ENCODE data around the gene MED8.
"Not testable (repeated sequence)": the region's sequence is repeated elsewhere in the genome, so short reads cannot be mapped to it uniquely, and the experiment has no call there.

Gene MED8

DNA sequence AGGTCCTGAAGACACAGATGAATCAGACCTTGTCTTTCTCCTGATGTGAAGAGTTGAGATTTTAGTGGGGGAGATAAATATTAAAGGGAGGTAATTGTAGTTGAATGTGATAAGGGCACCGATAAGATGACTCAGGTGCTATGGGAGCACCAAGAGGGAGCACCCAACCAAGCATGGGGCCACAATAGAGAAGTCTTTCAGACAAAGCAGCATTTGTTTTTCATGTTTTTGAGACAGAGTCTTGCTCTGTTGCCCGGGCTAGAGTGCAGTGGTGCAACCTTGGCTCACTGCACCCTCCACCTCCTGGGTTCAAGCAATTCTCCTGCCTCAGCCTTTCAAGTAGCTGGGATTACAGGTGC, 16.3 kb upstream of the MED8 start:
- FAIRE-seq (no peak), DNase-seq (ENCODE audit: insufficient read length, low spot score) (no peak)
- TF ChIP-seq POLR2A (IDR thresholded peaks at IDR 0.05; ENCODE audit: low read depth, low read length) (no peak), POU2F2 (IDR thresholded peaks at IDR 0.05; ENCODE audit: low read depth, low read length) (no peak), PAX5 (IDR thresholded peaks at IDR 0.05; ENCODE audit: insufficient read depth, low read length, severe bottlenecking) (no peak), TAF1 (IDR thresholded peaks at IDR 0.05; ENCODE audit: low read depth, low read length) (no peak), POLR2AphosphoS5 (IDR thresholded peaks at IDR 0.05; ENCODE audit: low read depth, low read length) (no peak)

DNA sequence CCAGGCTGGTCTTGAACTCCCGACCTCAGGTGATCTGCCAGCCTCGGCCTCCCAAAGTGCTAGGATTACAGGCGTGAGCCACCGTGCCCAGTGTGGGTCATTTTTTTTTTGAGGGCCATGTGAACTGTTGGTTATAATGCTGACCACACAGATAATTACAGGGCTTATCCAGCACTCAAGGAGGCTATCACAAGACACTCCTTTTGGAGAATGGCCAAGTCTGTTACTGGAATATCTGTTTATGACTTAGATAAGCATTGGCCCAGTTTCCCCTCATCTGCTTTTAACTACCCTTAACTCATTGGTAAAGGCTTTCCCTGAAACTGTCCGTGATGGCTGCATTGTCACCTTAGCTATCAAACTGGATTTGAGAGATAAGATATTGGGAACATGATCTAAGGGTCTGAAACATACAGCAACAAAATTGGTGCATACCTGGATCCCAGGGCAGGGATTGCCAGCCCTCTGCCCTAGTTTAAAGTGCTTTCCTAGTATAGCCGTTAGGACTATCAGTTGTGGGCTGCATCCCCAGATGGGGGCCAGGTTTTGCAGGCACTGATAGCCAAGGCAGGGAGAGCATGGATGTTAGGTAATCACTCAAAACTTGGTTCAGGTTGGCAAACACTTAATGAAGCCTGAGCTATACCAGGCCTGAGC, 15.7 kb upstream of the MED8 start:
- FAIRE-seq (no peak), DNase-seq (ENCODE audit: insufficient read length, low spot score) (no peak)
- TF ChIP-seq POU2F2 (IDR thresholded peaks at IDR 0.05; ENCODE audit: low read depth, low read length) (no peak), SPI1 (IDR thresholded peaks at IDR 0.05; ENCODE audit: low read depth, low read length) (no peak), PAX5 (IDR thresholded peaks at IDR 0.05; ENCODE audit: insufficient read depth, low read length, severe bottlenecking) (no peak), POLR2A (IDR thresholded peaks at IDR 0.05; ENCODE audit: low read depth, low read length) (no peak), TAF1 (IDR thresholded peaks at IDR 0.05; ENCODE audit: low read depth, low read length) (no peak)

DNA sequence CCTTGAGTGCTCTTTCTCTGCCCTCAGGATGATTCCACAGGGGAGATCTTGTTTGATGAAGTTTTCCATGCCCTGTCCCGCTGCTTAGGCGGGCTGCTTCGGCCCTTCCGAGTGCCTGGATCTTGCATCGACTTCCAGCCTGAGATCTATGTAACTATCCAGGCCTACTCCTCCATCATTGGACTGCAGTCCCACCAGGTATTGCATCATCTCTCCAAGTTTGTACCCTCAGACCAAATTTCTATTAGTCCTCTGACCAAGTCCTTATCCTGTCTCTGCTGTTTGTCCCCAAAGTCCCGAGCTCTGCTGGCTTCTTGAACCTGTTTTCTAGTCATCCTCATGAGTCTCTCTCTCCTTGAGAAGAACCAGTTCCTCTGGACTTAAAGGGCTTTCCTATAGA, 14.8 kb upstream of the MED8 start:
- no peak for TF ChIP-seq POLR2A (IDR thresholded peaks at IDR 0.05; ENCODE audit: low read depth, low read length)
- TF ChIP-seq PAX5 (IDR thresholded peaks at IDR 0.05; ENCODE audit: insufficient read depth, low read length, severe bottlenecking): no peak
- no peak for TF ChIP-seq POU2F2 (IDR thresholded peaks at IDR 0.05; ENCODE audit: low read depth, low read length)
- no peak for TF ChIP-seq SPI1 (IDR thresholded peaks at IDR 0.05; ENCODE audit: low read depth, low read length)
- no peak for TF ChIP-seq POLR2AphosphoS5 (IDR thresholded peaks at IDR 0.05; ENCODE audit: low read depth, low read length)
- TF ChIP-seq TAF1 (IDR thresholded peaks at IDR 0.05; ENCODE audit: low read depth, low read length): no peak

DNA sequence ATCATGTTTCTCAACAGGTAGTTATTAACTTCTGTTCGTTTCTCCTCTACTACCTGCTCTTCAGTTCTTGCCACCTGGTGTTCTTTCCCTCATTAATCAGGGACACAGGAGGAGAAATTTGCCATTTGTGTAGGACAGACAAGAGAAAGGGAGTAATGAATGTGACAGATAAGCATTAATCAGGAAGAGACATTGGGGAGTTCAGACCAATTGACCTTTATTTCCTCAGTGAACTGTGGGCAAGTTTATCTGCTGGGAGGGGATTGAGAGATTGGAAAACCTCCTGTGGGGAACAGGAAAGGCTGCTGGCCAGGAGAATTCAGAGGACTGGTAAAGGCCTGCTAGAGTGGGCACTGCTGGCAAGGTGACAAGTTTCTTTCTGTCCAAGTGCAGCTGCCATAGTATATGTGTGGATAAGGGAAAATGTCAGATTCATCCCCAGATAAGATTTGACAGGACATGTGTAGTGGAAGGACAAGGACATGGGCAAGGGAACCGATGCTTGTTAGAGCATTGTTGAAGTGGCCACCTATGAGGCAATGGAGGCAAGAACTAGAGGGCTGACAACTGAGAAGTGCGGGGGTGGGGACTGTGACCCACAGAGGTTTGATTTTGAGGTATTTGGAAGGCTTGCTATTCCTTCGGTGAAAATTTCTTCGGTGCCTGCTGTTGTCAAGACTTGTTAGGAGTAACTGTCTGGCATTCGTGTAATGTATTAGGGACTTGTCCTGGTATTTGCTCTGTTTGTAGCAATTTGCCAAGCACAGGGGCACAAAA, 12.7 kb upstream of the MED8 start:
- TF ChIP-seq PAX5 (IDR thresholded peaks at IDR 0.05; ENCODE audit: insufficient read depth, low read length, severe bottlenecking): no peak
- TF ChIP-seq POLR2AphosphoS5 (IDR thresholded peaks at IDR 0.05; ENCODE audit: low read depth, low read length): no peak
- TF ChIP-seq POU2F2 (IDR thresholded peaks at IDR 0.05; ENCODE audit: low read depth, low read length): no peak
- TF ChIP-seq TAF1 (IDR thresholded peaks at IDR 0.05; ENCODE audit: low read depth, low read length): no peak
- no peak for TF ChIP-seq POLR2A (IDR thresholded peaks at IDR 0.05; ENCODE audit: low read depth, low read length)
- TF ChIP-seq SPI1 (IDR thresholded peaks at IDR 0.05; ENCODE audit: low read depth, low read length): no peak
- FAIRE-seq: no peak
- no peak for DNase-seq (ENCODE audit: insufficient read length, low spot score)

More for the DNA sequence above, 14.8 kb upstream of the MED8 start:
- DNase-seq (ENCODE audit: insufficient read length, low spot score) (no peak), FAIRE-seq (no peak)

DNA sequence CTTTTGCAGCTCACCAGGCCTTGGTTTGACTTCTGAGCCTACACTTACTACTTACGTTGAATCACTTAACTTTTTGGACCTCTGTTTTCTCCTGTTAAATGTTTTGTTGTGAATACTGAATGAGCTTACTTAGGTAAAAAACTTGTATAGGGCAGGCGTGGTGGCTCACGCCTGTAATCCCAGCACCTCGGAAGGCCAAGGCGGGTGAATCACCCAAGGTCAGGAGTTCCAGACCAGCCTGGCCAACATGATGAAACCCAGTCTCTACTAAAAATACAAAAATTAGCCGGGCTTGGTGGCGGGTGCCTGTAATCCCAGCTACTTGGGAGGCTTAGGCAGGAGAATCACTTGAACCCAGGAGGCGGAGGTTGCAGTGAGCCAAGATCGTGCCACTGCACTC, 10.8 kb upstream of the MED8 start:
- not testable (repeated sequence) for DNase-seq (ENCODE audit: insufficient read length, low spot score); FAIRE-seq

DNA sequence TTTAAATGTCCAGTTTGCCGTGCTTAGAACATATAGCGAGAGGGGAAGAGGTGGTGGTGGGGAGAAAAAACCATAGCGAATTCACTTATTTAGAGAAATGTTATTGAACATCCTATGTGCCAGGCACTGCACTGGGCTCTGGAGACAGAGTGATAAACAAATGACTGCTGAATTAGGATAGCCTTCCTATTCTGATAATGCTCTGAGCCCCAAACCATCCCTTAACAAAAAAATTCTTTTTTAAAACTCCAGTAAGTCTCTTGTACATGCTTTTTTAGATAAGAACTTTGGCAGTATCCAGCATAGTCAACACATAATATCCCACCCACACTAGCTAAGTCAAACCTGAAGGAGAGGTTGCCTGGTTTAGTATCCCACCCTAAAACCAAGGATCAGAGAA, 8.6 kb upstream of the MED8 start:
- DNase-seq (ENCODE audit: insufficient read length, low spot score) (no peak), FAIRE-seq (no peak)
- TF ChIP-seq SPI1 (IDR thresholded peaks at IDR 0.05; ENCODE audit: low read depth, low read length): no peak
- no peak for TF ChIP-seq POLR2AphosphoS5 (IDR thresholded peaks at IDR 0.05; ENCODE audit: low read depth, low read length)

DNA sequence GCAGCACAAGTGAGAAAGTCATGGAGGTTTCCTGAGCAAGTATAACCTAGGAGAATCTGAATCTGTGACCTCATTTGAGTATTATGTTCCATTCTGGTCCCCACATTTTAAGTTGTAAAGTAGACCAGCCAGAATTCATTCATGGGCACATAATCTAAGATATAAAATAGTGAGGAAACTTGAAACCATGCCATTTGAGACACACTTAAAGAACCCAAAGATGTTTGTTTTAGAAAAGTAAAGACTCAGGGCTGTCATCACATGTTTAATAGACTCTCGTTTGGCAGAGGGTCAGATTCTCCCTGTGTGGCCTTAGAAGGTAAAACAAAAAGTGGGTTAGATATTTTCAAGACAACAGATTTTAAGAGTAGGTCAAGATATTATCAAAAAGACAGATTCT, 6.5 kb upstream of the MED8 start:
- TF ChIP-seq TAF1 (IDR thresholded peaks at IDR 0.05; ENCODE audit: low read depth, low read length): no peak
- no peak for TF ChIP-seq POU2F2 (IDR thresholded peaks at IDR 0.05; ENCODE audit: low read depth, low read length)
- TF ChIP-seq PAX5 (IDR thresholded peaks at IDR 0.05; ENCODE audit: insufficient read depth, low read length, severe bottlenecking): no peak
- no peak for TF ChIP-seq SPI1 (IDR thresholded peaks at IDR 0.05; ENCODE audit: low read depth, low read length)
- TF ChIP-seq POLR2AphosphoS5 (IDR thresholded peaks at IDR 0.05; ENCODE audit: low read depth, low read length): no peak
- TF ChIP-seq POLR2A (IDR thresholded peaks at IDR 0.05; ENCODE audit: low read depth, low read length): no peak
- DNase-seq (ENCODE audit: insufficient read length, low spot score): no peak
- no peak for FAIRE-seq

DNA sequence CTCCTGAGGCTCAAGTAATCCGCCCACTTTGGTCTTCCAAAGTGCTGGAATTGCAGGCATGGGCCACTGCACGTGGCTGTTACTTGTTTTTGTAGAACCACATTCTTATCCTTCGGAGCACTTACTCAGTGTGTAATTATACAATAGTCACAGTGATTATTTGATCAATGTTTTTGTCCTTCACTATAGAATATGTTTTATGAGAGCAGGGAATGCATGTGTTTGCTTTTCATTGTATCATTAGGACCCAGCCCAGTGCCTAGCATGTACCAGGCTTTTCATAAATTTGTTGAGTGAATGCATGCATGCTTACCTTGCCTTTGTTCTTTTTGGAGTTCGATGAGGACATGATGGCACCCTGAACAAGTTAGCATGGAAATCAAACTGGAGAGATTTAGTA, 5.9 kb upstream of the MED8 start:
- no peak for FAIRE-seq
- no peak for DNase-seq (ENCODE audit: insufficient read length, low spot score)
- TF ChIP-seq POU2F2 (IDR thresholded peaks at IDR 0.05; ENCODE audit: low read depth, low read length) (no peak), TAF1 (IDR thresholded peaks at IDR 0.05; ENCODE audit: low read depth, low read length) (no peak)

DNA sequence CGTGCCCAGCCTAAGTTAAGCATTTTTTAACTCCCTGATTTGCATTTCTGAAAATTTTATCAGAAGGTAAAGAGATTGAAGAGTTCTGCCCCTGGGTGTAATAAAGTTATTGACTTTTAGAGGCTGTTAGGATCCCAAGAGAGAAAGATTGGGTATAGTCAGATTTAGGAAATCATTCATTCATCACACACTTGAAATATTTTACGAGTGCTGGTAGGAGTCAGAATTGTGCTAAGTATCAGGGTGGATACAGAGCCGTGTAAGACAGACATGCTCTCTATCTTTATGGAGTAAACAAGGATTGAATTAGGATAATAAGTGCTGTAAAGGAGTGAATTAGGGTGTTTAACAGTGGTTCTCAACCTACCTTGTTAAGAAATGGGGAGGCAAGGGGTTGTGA, 3.1 kb upstream of the MED8 start:
- TF ChIP-seq PAX5 (IDR thresholded peaks at IDR 0.05; ENCODE audit: insufficient read depth, low read length, severe bottlenecking) (no peak), POLR2A (IDR thresholded peaks at IDR 0.05; ENCODE audit: low read depth, low read length) (no peak), SPI1 (IDR thresholded peaks at IDR 0.05; ENCODE audit: low read depth, low read length) (no peak), TAF1 (IDR thresholded peaks at IDR 0.05; ENCODE audit: low read depth, low read length) (no peak), POLR2AphosphoS5 (IDR thresholded peaks at IDR 0.05; ENCODE audit: low read depth, low read length) (no peak), POU2F2 (IDR thresholded peaks at IDR 0.05; ENCODE audit: low read depth, low read length) (no peak)
- DNase-seq (ENCODE audit: insufficient read length, low spot score) (no peak), FAIRE-seq (no peak)

DNA sequence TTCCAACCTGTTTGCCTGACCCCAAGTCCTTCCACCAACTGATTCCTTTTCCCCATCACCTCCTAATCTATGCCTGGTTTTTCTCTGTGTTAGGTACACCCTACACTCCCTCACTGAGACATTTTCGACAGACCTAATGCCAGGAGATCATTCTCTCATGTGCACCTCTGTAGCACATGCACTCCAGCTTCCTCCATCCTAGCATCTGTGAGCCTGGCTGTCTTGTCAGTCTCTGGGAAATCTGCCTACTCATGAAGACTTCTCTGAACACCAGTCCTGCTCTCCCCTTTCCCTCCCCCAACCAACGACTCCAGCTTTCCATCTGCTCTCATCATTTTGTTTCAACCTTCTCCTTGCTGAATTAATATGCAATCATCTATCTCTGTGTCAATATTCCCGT, 987 bp downstream of the MED8 start:
- FAIRE-seq (no peak), DNase-seq (ENCODE audit: insufficient read length, low spot score) (no peak)
- TF ChIP-seq PAX5 (IDR thresholded peaks at IDR 0.05; ENCODE audit: insufficient read depth, low read length, severe bottlenecking): no peak
- TF ChIP-seq TAF1 (IDR thresholded peaks at IDR 0.05; ENCODE audit: low read depth, low read length): no peak
- TF ChIP-seq POU2F2 (IDR thresholded peaks at IDR 0.05; ENCODE audit: low read depth, low read length): no peak
- no peak for TF ChIP-seq POLR2A (IDR thresholded peaks at IDR 0.05; ENCODE audit: low read depth, low read length)
- TF ChIP-seq POLR2AphosphoS5 (IDR thresholded peaks at IDR 0.05; ENCODE audit: low read depth, low read length): no peak
- no peak for TF ChIP-seq SPI1 (IDR thresholded peaks at IDR 0.05; ENCODE audit: low read depth, low read length)
